HG03565 (cell line): ENCODE results near the gene ADAM15.
A peak's percentile ranks its signal among the peaks of the same experiment; 100 is the strongest.

Experiments
- ATAC-seq: cut with Tn5 transposase; IDR thresholded peaks from one replicate; pipeline ENCODE4 v1.9.1; 2021; ENCODE audit warnings: mild to moderate bottlenecking, moderate library complexity; ENCODE audit not compliant: unreplicated experiment

ADAM15 gene

DNA sequence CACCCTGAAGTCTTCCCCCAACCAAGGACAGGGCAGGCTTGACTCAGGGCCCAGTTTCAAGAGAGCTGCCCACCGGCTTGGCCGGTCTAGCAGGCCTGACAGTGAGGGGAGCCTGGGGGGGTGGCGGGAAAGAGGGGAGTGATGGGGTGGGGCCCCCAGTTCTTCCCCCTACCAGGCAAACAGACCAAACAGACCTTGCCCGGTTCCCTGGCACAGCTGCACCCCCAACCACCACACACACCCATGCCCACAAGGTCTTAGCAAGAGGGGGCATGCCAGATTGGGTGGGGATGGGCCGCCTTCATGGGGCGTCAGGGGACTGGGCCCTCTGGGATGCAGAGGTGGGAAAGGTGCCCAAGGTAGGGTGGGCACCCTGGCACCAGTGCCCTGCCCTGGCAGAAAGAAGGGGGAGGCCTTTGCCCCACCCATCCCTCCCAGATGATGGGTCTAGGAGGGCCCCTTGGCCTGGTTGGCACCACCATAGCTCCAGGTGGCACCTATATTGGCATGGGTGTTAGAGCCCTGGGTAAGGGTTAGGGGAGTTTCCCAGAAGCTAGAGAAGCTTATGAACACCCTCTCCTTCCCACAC is 39.6 kb upstream of the ADAM15 start:
- no peak for ATAC-seq

DNA sequence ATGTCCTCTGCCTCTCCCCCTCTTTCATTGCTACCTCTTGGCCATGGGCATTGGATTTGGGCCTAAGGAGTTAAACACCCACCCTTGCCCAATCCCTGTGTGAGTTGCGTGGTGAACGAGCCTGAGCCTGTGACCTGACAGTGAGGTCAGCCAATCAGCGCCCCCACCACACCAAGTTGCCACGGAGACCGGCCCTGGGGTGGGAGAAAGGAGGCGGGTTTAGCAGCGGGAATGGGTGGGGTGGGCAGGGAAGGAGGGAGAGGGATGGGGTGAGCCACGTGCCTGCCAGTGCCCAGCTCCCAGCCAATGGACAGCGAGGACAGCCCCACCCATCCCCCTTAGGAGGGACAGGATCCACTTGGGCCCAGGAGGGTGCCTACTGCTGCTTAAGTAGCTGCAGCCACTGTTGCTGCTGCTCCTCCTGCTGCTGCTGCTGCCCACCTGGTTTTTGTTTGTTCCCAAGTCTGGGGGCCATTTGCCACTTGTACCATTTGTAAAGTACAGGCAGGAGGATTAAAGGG is 39.0 kb upstream of the ADAM15 start:
- no peak for ATAC-seq

DNA sequence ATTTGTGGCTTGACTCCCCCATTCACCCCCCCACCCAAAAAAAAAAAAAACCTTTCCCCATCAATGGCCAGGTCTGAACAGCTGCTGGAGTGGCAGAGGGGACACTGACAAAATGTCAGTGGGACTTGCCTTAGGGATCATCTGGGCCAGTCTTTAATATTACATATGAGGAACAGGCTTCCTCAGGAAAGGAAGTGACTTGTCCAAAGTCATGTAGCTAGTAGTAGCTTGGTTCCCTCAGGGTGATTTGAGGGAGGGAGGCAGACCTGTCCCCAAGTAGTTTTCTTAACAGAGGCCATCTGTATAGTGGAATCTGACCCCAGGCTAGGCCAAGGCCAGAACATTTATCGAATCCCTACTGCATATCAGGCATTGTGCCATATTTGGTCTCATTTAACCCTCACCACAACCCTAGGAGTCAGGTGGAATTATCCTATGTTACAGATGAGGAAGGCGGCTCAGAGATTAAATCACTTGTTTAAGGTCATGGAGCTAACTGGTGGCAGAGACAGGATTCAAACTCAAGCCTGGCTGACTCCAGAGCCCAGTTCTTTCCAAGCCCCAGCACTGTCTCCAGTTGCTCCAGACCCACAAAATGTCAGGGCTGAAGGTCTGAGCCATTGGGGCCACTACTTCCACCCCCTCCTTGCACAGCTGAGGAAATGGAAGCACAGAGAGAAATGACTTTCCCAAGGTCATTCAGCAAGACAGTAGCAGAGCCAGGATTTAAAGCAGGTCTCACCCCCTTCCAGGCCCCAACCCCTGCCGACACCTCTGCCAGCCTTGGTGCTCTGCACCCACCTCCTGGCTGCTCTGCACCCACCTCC is 38.1 kb upstream of the ADAM15 start:
- ATAC-seq, result no peak

DNA sequence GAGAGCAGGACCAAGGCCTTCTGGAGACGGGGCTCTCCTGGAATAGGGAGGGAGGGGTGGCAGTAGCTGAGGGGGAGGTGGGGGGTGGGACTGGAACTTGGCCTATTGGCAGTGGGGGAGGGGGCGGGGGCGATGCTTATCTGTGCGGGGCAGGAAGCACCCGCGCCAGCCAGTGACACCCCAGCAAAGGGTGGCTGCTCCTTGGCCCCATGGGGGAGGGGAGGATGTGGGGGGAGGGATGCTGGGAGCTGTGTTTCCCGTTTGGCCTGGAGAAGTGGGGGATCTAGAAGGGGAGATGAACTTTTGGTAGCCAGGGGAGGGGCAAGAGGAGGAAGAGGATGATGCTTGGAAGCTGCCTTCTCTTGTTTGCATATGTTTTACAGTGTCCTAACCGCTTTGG is 37.5 kb upstream of the ADAM15 start:
- ATAC-seq, result no peak

DNA sequence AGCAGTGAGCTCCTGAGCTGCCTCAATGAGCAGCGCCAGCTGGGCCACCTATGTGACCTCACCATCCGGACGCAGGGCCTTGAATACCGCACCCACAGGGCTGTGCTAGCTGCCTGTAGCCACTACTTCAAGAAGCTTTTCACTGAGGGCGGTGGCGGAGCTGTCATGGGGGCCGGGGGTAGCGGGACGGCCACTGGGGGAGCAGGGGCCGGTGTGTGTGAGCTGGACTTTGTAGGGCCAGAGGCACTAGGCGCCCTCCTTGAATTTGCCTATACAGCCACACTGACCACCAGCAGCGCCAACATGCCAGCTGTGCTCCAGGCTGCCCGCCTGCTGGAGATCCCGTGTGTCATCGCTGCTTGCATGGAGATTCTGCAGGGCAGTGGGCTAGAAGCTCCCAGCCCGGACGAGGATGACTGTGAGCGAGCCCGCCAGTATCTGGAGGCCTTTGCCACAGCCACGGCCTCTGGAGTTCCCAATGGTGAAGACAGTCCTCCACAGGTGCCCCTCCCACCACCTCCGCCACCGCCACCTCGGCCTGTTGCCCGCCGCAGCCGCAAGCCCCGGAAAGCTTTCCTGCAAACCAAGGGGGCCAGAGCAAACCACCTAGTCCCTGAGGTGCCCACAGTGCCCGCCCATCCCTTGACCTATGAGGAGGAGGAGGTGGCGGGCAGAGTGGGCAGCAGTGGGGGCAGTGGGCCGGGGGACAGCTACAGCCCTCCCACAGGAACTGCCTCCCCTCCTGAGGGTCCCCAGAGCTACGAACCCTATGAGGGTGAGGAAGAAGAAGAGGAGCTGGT is 36.2 kb upstream of the ADAM15 start:
- no peak for ATAC-seq

DNA sequence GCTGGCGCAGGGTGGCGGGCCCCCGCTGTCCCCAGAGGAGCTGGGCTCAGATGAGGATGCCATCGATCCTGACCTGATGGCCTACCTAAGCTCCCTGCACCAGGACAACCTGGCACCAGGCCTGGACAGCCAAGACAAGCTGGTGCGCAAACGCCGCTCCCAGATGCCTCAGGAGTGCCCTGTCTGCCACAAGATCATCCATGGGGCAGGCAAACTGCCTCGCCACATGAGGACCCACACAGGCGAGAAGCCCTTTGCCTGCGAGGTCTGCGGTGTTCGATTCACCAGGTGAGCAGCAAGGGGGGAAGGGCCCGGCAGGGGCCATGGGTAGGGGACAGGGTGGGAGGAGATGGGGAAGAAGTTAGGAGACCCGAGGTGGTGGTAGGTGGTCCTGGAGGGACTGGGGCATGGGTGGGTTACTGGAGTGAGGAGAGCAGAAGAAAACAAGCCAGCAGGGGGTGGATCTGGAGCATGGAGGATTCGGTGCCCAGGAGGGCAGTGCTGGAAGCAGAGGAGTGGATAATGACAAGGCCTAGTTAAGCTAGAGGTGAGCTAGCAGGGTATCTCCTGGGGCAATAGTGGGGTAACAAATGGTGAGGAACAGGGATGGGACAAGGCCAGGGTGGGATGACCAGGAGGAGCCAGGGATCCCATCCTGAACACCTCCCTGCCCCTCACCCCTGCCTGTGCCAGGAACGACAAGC is 35.4 kb upstream of the ADAM15 start:
- ATAC-seq, result no peak

DNA sequence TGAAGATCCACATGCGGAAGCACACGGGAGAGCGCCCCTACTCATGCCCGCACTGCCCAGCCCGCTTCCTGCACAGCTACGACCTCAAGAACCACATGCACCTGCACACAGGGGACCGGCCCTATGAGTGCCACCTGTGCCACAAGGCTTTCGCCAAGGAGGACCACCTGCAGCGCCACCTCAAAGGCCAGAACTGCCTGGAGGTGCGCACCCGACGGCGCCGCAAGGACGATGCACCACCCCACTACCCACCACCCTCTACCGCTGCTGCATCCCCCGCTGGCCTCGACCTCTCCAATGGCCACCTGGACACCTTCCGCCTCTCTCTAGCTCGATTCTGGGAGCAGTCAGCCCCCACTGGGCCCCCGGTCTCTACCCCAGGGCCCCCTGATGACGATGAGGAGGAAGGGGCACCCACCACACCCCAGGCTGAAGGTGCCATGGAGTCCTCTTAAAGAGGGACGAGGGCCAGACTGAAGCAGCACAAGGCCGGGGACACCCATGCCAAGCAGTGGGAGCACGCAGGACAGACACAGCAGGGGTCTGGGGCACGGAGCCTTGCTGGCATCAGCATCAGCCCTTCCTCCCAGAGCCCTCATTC is 34.8 kb upstream of the ADAM15 start:
- no peak for ATAC-seq

DNA sequence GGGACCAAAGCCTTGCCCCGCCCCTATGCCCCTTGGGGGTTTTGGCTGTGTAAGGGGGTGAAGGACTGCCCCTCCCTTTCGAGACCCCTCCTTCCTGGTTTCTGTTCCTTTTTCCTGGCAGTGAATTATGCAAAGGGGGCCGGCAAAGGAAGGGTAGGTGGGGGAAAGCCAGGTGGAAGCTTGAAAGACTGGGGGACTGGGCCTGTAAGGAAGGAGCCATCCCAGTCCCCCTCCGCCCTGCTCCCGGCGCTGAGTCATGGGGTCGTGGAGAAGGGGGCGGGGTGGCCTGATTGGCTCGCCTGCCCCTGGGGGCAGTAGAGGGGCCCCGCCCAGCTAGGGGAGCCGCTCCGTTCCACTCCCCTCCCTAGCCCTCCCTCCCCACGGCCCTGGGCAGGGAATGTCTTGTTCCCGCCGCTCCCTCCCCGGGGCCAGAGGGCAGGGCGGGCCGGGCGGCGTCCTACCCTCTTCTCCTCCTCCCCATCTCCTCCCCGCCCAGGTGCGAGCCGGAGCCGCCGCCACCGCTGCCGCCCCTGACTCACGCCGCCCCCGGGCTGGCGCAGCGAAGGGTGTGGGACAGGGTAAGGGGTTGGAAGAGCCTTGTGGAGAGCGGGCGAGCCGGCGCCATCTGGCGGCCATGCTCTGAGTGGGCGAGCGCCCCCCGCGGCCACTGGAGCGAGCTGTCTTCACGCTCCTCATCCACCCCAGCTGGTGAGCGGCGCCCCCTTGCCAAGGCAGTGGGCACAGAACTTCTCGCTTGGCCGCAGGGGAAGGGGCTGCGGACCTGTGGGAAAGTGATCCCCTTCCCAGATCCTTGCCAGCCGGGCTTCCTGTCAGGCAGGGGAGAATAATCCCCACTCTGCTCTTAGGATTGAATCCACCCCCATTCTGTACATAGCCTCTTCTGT is 33.8 kb upstream of the ADAM15 start:
- peak; percentile 74 for ATAC-seq

DNA sequence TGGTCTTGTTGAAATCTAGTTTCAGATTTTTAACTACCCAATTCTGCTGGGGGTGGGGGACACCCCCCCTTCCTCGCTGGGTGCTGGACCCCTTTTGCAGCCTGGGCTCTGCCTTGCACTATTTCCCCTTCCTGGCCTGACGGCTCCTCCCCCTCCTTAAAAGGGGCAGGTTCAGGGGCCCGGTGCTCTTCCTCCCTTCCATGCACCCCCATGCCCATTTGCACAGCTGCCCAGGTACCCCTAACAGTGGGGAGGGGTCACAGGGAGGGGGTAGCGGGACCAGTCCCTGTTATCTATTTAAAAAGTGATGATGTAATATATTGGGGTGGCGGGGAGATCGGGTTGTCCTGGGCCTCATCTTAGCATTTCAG is 33.2 kb upstream of the ADAM15 start:
- ATAC-seq, result no peak

DNA sequence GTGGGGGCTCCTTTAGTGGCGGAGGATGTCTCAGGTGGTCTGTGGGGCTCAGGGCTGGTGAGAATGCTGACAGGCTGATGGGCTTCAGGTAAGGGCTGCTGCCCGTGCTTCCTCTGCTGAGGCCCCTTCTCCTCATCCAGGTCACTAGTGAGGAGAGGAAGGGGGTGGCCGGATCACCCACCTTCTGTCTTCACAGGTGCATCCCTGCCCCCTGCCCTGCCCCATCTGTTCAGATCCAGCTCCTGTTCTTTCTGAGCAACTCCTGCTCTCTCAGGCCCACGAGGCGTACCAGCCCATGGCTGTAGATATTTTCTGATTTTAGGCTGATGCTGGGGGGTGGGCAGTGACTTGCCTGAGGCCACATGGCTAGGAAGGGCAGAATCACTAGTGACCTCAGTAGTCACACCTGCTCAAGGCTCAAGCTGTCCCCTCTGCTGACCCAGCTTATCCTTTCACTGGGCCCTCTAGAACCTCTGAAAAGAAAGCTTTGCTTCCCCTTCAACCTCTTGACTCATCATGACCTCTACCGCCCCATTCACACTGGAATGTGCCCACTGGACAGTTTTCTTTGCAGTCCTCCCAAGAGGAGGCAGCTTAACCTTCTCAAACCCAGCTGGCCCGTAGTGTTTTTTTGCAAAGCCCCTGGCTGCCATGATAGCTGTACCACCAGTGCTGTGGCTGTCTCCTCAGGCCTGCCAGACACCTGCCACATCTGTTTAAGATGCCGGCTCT is 32.3 kb upstream of the ADAM15 start:
- ATAC-seq, result no peak

DNA sequence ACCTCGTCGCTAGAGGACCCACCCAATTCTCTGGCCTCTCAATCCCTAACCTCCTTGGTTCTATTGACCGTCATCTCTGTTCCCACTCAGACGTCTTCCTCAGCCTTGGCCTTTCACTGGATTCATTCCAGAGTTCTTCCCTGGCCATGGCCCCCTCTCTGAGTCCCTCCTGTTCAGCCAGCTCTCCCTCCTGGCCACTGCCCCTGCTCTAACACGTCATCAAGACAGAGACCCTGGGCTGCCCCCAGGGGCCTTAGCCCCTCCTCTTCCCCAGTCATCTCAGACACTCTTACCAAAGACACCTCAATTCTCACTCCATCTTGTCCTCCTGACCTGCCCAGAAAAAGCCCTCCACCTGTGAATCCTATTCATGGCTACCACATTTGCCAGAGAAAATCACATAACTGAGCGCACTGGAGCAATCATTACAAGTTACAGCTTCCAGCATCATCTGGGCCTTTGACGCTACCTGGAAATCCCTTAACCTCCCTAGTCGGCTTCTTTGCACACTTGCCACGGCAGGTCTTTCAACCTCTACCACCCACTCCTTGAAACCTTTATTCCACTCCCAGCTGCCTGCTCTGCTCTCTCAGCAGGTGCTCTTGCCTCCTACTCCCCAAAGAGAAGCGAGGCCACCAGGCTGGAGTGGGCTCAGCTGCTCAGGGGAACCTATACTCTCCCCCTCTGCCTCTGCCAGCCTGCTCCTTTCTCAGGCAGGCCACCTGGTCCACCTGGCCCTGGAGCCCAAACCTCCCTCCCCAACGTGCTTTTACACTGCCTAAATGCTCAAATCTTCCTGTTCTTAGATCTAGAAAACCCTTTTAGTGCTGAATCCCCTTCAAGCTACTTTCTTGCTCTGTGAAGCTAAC is 31.5 kb upstream of the ADAM15 start:
- no peak for ATAC-seq

DNA sequence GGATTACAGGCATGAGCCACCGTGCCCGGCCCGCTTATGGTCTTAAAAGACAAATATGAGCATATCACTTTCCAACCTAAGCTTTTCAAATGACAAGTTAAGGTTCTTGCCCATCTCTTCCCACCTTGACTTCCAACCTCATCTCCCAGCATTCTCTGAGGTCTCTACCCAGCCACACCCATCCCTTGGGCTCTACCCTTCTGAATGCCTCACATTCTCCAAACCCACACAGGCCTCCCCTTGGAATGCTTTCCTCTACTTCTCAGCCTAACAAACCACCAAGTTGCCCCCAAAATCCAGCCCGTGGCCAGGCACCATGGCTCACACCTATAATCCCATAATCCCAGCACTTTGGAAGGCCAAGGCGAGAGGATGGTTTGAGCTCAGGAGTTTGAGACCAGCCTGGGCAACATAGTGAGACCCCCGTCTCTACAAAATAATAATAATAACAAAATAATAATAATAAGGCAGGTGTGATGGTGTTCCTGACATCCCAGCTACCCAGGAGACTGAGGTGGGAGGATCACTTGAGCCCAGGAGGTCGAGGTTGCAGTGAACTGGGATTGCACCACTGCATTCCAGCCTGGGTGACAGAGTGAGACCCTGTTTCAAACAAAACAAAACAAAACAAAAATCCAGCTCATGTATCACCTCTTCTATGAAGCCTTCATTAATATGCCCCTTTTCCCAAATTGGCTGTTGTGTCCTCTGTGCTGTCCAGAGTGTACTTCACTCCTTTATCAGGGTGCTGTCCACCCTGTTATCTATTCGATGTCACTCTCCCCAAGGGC is 28.8 kb upstream of the ADAM15 start:
- ATAC-seq, result no peak

DNA sequence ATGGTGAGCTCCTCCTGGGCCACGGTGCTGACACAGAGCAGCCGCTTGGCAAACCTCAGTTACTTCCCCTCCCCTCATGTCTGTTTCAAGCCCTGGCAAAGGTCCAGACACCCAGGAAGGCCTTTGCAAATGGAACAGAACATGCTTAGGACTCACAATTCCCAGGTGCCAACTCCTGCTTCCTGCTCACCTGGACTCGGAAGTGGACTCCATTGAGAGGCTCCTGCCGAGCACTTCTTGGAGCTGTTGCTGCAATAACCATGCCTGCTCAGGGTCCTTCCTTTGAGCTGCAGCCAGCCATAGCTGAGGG is 28.2 kb upstream of the ADAM15 start:
- no peak for ATAC-seq

DNA sequence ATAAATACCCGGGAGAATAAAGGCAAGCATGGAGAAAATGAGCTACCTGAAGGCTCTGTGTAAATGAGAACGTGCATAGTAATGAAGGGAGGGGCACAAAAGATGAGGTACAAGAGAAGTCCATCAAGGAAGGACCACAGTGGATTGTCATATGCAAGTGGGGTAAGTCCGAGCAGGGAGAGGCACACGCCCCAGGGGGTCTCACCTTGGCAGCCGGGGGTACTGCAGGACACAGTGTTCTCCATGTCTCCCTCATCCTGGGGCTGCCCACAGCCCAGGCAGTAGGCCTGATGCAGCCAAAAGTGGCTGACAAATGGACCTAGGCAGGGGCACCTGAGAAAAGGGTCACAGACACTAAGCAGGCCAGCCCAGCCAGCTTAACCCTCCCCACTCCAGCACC is 27.5 kb upstream of the ADAM15 start:
- no peak for ATAC-seq

DNA sequence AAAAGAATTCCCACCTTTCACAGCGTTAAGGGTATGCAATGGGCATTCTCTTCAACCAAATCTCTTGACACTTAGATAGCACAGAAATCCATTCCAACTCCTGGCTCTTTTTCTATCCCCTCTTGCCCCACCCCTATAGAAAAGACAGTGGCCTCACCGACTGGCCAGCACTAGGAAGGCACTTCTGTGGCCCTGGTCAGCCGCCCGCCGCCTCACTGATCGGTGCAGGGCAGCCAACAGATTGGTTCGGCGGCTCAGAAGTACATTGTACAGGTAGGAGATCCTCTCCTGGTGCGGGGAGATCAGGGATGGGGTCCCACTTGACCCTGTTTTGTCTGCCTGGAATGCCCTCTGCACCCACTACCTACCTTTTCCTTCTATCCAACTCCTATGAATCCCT is 26.8 kb upstream of the ADAM15 start:
- no peak for ATAC-seq

DNA sequence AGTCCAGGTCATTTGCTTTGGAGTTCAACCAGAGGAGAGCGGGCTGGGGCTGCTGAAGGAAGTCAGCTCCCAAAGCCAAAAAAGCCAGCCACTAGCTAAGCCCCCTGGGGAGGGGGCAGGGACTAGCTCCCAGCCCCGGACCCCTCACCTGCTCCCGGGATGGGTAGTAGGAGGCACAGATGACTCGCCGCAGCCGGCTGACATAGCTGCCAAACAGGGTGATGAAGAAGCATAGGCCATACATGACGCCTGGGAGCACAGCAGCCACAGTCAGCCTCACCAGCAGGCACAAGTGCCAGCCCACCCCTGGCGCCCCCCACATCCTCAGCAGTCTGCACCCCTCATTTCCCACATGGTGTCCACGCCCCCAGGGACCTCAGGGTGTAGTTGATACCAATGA is 25.0 kb upstream of the ADAM15 start:
- ATAC-seq, result no peak

DNA sequence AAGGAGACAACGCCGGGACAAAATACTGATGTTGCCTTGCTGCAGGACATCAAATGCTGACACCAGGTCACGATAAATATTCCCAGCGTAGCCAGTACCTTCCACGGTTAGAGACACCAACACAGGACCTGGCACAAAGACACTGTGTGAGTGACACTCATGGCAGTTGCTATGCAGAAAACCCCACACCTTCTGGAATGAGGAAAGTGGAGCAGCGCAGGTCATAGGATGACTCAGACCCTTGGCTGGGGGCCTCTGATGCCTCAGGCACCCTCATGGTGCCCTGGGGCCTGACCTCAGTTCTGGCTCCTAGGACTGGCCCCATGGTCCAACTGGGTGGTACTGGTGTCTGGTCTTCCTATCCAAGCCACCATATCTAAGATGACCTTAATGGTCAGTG is 24.5 kb upstream of the ADAM15 start:
- ATAC-seq, result no peak
